GM20000 (cell line): Measurements from ENCODE around the gene ERLEC1.
"Not testable (repeated sequence)": the region's sequence is repeated elsewhere in the genome, so short reads cannot be mapped to it uniquely, and the experiment has no call there.

Experiments used
- DNase-seq: peaks from one replicate; pipeline ENCODE4 v3.0.0; 2012; ENCODE audit warnings: low spot score
- CTCF ChIP-seq: IDR thresholded peaks from 2 replicates; pipeline ENCODE4 v1.5.1; 2012; ENCODE audit warnings: mild to moderate bottlenecking, control low read depth; ENCODE audit errors: extremely low read depth, missing control alignments

ERLEC1 gene

DNA sequence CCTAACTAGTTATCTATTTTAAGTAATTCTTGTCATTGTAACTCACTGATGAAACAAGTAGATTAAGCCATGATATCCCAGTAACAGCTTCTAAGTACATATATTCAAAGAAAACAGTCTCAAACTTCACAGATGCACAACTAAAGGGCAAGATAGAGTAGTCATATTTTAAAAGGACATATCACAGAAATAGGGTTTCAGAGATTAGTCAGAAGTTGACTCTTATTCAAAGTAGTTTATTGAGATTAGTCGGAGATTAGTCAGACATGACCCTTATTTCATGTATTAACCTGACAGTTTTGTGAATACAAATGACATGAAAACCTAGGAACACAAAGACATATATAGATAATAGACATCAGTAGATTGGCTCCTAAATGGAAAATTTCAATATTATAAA is 35.1 kb upstream of the ERLEC1 start:
- DNase-seq: peak; percentile 41

GRCh38 chr2:53752385-53752784 is 34.5 kb upstream of the ERLEC1 start:
- TF ChIP-seq CTCF: no peak
- DNase-seq: no peak

More for the DNA sequence above, 35.1 kb upstream of the ERLEC1 start:
- no peak for TF ChIP-seq CTCF

GRCh38 chr2:53753041-53753440 is 33.8 kb upstream of the ERLEC1 start:
- DNase-seq: no peak
- TF ChIP-seq CTCF: no peak

GRCh38 chr2:53755121-53755520 is 31.7 kb upstream of the ERLEC1 start:
- DNase-seq: no peak
- no peak for TF ChIP-seq CTCF

DNA sequence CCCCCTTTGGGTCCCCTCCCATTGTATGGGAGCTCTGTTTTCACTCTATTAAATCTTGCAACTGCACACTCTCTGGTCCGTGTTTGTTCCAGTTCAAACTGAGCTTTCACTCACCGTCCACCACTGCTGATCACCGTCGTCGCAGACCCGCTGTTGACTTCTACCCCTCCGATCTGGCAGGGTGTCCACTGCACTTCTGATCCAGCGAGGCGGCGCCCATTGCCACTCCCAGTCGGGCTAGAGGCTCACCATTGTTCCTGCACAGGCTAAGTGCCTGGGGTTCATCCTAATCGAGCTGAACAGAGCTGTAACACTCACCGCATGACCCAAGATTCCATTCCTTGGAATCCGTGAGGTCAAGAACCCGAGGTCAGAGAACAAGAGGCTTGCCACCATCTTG is 30.2 kb upstream of the ERLEC1 start:
- TF ChIP-seq CTCF: no peak
- DNase-seq: no peak

GRCh38 chr2:53757206-53757605 is 29.6 kb upstream of the ERLEC1 start:
- not testable (repeated sequence) for DNase-seq

DNA sequence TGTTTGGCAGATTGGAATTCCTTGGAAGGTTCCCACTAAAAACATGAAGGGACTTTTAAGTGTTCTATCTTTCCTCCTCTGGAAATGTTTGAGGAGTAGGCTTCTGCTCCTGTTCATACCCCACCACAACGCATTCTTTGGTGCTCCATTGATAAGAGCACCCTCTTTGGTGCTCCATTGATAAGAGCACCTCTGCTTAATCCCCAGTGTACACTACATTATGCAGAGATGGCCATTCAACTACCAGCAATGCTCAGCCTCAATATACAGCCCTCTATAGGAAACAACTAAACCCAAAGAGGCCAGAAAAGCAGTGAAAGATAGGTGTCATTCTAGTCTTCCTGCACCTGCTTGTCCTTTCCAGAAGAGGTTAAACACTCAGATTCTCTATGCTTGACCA is 21.1 kb upstream of the ERLEC1 start:
- no peak for DNase-seq
- TF ChIP-seq CTCF: no peak

- DNase-seq: peak; percentile 83
- TF ChIP-seq CTCF: no peak
Measured at GRCh38 chr2:53767405-53768241, 19.2 kb upstream of the ERLEC1 start, which contains the start of gene CHAC2. TSS of gene CHAC2 (plus strand) at chr2:53767804. CDS start at chr2:53767887, 83 bp downstream.
